ENCODE results near the gene SDCCAG8. TPM values are rescaled to one million over a fixed set of nuclear protein-coding genes. Genes with fewer than 3 reads are reported as not detected.

SDCCAG8 gene
- total and polyA plus RNA-seq, 2 of the 8 experiments (the other 6 are each of a cell fraction or from before 2014, with no cell fraction given), result 15.6 to 21.0 TPM

DNA sequence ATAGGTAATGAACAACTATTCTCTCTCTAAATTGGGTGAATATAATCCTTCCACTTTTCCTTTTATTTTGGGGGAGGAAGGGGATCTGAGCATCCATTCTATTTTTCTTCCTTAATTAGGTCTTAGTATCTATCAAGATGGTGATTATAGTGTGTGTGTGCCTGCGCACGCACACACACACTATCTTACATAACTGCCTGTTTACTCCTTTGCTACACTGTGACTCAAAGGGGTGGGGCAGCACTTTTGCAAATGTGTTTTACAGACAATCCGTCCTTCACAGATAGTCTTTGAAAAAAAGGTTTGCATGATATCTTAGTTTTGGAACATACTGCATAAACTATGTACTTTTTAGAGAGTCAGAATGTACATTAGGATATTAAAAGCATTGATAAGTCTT, 191.5 kb downstream of the SDCCAG8 start (continued):
- no peak for TF ChIP-seq TCF12 (IDR thresholded peaks at IDR 0.05; ENCODE audit: low read depth, low read length)
- no peak for TF ChIP-seq NRF1 (IDR thresholded peaks at IDR 0.05; ENCODE audit: low read depth, low read length)
- no peak for TF ChIP-seq GTF2F1 (IDR thresholded peaks at IDR 0.05; ENCODE audit: borderline replicate concordance, low read depth, low read length)

Measured in H1 (cell line).